Fibroblast of the aortic adventitia (primary cell): ENCODE data around the gene HEPACAM. TPM values are rescaled to one million over a fixed set of nuclear protein-coding genes. Genes with fewer than 3 reads are reported as not detected.

Source experiments
- DNase-seq: peaks from one replicate; pipeline ENCODE4 v3.0.0-alpha.2; 2010; ENCODE audit warnings: low read depth
- H3K4me3 ChIP-seq: 2 replicates; pipeline ENCODE4 v1.5.1; 2011; ENCODE audit warnings: low read depth, mild to moderate bottlenecking, control low read depth, low read length, moderate library complexity
- CTCF ChIP-seq: IDR thresholded peaks from 2 replicates; pipeline ENCODE4 v1.5.1; 2011; ENCODE audit warnings: mild to moderate bottlenecking, low read length, control low read depth, inconsistent platforms; ENCODE audit not compliant: insufficient read depth
- total RNA-seq: library from RNA; depleted of rRNA; stranded (reverse); fragments of >200 nt; gene quantifications from 2 replicates; pipeline ENCODE4 v1.2.3, GENCODE V29; 2012; ENCODE audit warnings: low replicate concordance

The HEPACAM gene
- total RNA-seq, 1 donor, result not detected

GRCh38 chr11:124943741-124944140 lies 7.9 kb upstream of the HEPACAM start:
- no peak for DNase-seq
- H3K4me3 ChIP-seq, result no peak overlapping the region
- no peak for TF ChIP-seq CTCF

- no peak for DNase-seq
- no peak overlapping the region for H3K4me3 ChIP-seq
- no peak for TF ChIP-seq CTCF
Measured at GRCh38 chr11:124943254-124943616, 7.4 kb upstream of the HEPACAM start.

- DNase-seq, result no peak
- no peak overlapping the region for H3K4me3 ChIP-seq
- no peak for TF ChIP-seq CTCF
Measured at GRCh38 chr11:124942466-124943253, 6.8 kb upstream of the HEPACAM start.

GRCh38 chr11:124941703-124942102 lies 5.9 kb upstream of the HEPACAM start:
- TF ChIP-seq CTCF, result no peak
- H3K4me3 ChIP-seq, result no peak overlapping the region
- DNase-seq, result no peak

- H3K4me3 ChIP-seq, result no peak overlapping the region
- TF ChIP-seq CTCF, result no peak
- DNase-seq, result no peak
Measured at GRCh38 chr11:124938970-124939369, 3.1 kb upstream of the HEPACAM start.

GRCh38 chr11:124938206-124938765 lies 2.4 kb upstream of the HEPACAM start:
- H3K4me3 ChIP-seq, result no peak overlapping the region
- DNase-seq, result no peak
- no peak for TF ChIP-seq CTCF
